Neural cell (in vitro differentiated cells): Measurements from ENCODE around the gene PMEPA1.

Experiments
- CTCF ChIP-seq: fragments of 450-650 bp; IDR thresholded peaks from 2 replicates; pipeline ENCODE4 v1.5.1; 2014; ENCODE audit warnings: antibody characterized with exemption, mild to moderate bottlenecking, moderate library complexity; ENCODE audit not compliant: poor library complexity, severe bottlenecking
- SMC3 ChIP-seq: fragments of 450-650 bp; conservative IDR thresholded peaks from 2 replicates; pipeline ENCODE4 v1.6.1; 2014; ENCODE audit warnings: antibody characterized with exemption, mild to moderate bottlenecking, moderate library complexity; ENCODE audit not compliant: poor library complexity

DNA sequence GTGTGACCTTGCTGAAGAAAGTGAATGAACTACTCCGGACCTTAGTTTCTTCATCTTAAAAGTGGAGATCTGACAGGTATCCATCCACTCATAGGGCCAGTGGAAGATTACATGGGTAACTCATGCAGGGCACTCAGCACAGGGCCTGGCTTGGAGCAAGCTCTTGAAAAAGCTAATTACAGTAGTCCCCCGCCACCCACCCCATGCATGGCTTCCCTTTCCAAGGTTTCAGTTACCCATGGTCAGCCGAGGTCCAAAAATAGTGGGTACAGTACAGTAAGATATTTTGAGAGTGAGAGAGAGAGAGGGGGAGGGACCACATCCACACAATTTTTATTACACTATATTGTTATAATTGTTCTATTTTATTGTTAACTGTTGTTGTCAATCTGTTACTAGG, 7.1 kb upstream of the PMEPA1 start:
- TF ChIP-seq CTCF (no peak), SMC3 (no peak)
